ENCODE measurements around the gene PHYHD1.
"Not testable (repeated sequence)": the region's sequence is repeated elsewhere in the genome, so short reads cannot be mapped to it uniquely, and the experiment has no call there.

- not testable (repeated sequence) for TF ChIP-seq CTCF (IDR thresholded peaks at IDR 0.05 in 4 of 5, conservative IDR thresholded peaks at IDR 0.05 in 1 of 5); POLR2A (IDR thresholded peaks at IDR 0.05)
Measured at GRCh38 chr9:128944966-128945365, 24.2 kb downstream of the PHYHD1 start.
